Measurements from ENCODE around the gene PRDM15. TPM values are rescaled to one million over a fixed set of nuclear protein-coding genes. Genes with fewer than 3 reads are reported as not detected.

PRDM15 gene
- total RNA-seq, 1 donor from 2014 or later = 20.5 TPM

DNA sequence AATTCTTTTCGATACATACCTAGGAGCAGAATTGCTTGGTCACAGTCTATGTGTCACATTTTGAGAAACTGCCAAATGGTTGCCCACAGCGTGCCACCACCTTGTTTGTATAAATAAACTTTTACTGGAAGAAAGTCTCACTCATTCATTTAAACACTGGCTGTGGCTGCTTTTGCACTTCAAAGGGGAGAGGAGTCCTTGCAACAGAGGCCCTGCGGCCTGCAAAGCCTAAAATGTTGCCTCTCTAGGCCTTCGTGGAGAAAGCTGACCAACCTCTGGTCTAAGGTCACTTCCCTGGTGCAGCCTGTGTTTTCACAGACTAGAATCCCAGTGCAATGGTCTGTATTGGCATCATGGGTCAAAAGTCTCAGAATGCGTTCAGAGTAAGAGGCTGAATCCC lies 120.6 kb downstream of the PRDM15 start:
- no peaks in the 10 kb centered on the region for H3K9me3 ChIP-seq
- no peak overlapping the region for H3K4me3 ChIP-seq
- H3K4me1 ChIP-seq = peaks cover 5 to 9% of the 10 kb centered on the region in 2 donors
- peaks cover 0 to 2% of the 10 kb centered on the region in 2 donors for H3K36me3 ChIP-seq
- DNase-seq (ENCODE audit: low spot score in 2 of 2) = no peak
- TF ChIP-seq, protein P1, sequence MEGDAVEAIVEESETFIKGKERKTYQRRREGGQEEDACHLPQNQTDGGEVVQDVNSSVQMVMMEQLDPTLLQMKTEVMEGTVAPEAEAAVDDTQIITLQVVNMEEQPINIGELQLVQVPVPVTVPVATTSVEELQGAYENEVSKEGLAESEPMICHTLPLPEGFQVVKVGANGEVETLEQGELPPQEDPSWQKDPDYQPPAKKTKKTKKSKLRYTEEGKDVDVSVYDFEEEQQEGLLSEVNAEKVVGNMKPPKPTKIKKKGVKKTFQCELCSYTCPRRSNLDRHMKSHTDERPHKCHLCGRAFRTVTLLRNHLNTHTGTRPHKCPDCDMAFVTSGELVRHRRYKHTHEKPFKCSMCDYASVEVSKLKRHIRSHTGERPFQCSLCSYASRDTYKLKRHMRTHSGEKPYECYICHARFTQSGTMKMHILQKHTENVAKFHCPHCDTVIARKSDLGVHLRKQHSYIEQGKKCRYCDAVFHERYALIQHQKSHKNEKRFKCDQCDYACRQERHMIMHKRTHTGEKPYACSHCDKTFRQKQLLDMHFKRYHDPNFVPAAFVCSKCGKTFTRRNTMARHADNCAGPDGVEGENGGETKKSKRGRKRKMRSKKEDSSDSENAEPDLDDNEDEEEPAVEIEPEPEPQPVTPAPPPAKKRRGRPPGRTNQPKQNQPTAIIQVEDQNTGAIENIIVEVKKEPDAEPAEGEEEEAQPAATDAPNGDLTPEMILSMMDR (IDR thresholded peaks at IDR 0.05) = no peak
- H3K27ac ChIP-seq = no peak overlapping the region
- no peaks in the 10 kb centered on the region for H3K27me3 ChIP-seq
- intact Hi-C loops (cut with DNase I) = no loop called here

DNA sequence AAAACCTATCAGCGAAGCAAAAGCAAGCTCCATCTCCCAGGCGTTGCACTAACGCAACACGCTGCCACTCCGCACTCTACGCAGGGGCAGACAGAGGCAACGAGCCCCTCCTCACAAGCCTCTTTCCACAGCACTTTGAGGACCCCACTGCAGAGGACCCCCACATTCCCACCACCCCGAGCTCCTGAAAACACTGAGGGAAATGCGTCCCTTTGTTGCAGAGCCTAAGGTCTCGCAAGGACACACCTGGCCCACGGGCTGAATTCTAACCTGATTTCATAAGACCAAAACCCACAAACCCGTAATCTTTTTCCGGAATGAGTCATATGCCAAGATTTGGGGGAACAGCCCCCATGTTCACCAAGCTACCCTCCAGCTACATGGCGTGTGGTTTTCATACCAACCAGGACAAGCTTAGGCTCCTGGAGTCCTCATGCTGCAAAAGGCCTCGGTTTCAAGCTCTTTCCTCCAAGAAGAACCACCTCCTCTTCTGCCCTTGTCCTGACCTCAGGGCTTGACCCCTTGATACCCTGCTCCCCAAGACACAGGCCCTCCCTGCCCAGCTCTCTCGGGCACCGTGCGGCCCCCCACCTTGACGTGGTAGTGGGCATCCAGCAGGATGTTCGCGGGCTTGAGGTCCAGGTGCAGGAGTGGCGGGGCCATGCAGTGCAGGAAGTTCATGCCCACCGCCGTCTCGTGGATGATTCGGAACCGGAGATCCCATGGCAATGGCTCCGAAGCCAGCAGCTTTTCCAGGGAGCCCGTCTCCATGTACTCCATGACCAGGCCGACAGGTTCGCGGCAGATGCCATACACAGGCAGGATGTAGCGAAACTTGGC lies 123.0 kb downstream of the PRDM15 start:
- no peaks in the 10 kb centered on the region for H3K27me3 ChIP-seq
- H3K27ac ChIP-seq = no peak overlapping the region
- H3K4me3 ChIP-seq = no peak overlapping the region
- DNase-seq (ENCODE audit: low spot score in 2 of 2) = no peak
- TF ChIP-seq, protein P1 (IDR thresholded peaks at IDR 0.05) = no peak
- peaks cover 0 to 1% of the 10 kb centered on the region in 2 donors for H3K4me1 ChIP-seq
- intact Hi-C loops (cut with DNase I) = no loop called here
- H3K9me3 ChIP-seq = no peaks in the 10 kb centered on the region
- peaks cover 0 to 2% of the 10 kb centered on the region in 2 donors for H3K36me3 ChIP-seq

DNA sequence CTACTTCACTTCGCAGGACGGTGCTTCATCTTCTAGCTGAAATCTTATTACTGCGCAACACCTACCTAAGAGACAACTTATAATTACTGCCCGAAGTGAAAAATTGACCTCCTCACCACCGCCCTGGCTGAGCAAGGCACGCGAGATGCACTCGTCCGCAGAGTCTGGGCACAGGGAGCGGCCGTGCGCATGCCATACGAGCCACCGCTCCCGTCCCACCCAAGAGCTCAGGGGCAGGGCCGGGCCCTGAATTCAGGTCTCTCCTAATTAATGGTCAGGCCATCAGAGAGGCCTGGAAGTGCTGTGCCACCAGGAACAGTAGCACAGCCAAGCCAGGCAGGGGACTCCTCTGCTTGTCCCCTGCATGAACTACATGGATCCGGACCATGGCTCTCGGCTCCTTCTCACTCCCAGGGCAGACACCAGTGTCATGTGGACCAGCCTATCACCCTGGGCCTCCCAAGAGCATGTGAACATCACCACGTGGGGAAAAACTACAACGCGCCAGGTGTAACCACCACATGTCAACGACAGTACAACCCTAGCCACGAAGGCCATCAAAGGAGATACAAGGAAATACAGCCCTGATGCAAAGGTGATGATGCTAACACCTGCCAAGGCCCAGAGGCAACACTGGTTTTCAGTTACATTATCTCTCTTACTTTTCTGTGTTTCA lies 123.7 kb downstream of the PRDM15 start:
- Histone ChIP-seq H3K9me3 (no peaks in the 10 kb centered on the region), H3K27ac (no peak overlapping the region), H3K36me3 (peaks cover 0 to 2% of the 10 kb centered on the region in 2 donors), H3K4me1 (no peaks in the 10 kb centered on the region), H3K27me3 (no peaks in the 10 kb centered on the region), H3K4me3 (no peak overlapping the region)
- intact Hi-C loops (cut with DNase I) = no loop called here
- DNase-seq (ENCODE audit: low spot score in 2 of 2) = no peak
- TF ChIP-seq, protein P1 (IDR thresholded peaks at IDR 0.05) = no peak

DNA sequence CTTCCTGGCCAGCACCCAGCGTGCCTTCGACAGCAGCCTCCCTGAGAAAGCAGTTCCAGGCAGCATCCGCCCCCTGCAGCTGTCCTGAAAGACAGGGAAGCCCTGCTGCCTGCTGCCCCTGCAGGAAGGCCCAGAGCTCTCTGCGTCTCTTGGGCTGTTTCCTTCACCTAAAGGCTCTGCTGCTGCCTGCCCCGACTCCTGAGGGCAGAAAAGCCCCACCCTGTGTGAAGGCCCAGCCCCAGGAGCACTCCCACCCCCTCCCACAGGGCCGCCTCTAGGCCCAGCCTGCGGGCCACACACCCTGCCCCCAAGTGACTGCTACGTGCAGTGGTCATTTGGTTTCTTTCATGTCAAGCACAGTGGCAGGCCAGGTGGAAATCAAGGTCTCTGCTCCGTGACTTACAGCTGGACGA lies 124.7 kb downstream of the PRDM15 start:
- DNase-seq (ENCODE audit: low spot score in 2 of 2) = no peak
- intact Hi-C loops (cut with DNase I) = no loop called here

DNA sequence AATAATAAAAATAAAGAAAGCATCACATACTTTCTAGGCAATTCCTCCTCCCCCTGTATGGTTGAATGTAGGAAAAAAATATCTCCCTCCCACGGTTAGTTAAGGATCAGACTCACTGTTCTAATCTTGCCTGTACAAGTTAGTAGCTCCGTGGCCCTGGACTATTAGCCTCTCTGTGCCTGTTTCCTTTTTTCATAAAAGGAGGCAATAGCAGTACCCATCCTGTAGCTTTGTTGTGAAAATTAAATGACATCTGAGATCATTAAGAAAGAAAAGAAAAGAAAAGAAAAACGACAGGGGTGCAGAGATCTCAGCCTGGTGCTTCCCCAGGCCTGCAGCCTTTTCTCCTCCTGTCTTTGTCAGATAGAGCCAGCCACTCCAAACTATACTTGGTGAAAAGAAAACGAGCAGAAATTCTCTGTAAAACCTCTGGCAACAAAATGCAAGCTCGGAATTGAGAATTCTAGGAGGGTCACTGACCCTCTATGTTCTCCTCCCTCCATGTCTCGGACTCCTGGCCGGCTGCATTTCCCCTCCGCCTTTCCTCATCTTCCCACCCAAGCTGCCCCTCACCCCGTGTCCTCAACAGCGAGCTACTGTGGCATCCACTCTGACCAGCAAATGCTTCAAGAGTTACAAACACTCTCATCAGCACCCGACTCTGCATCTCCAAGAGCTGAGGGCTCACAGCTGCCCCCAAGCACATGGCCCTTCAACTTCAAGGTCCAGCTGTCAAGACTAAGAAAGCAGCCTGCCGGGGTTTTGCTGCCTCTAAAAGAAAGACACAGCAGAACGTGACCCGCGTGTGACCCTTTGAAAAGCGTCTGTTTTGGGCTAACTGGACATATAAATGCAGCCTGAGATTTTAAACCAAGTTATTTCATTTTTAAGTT lies 125.9 kb downstream of the PRDM15 start:
- H3K4me3 ChIP-seq = no peak overlapping the region
- no peaks in the 10 kb centered on the region for H3K9me3 ChIP-seq
- no peaks in the 10 kb centered on the region for H3K27me3 ChIP-seq
- H3K27ac ChIP-seq = no peak overlapping the region
- H3K4me1 ChIP-seq = no peaks in the 10 kb centered on the region
- intact Hi-C loops (cut with DNase I) = no loop called here
- peaks cover 0 to 2% of the 10 kb centered on the region in 2 donors for H3K36me3 ChIP-seq
- DNase-seq (ENCODE audit: low spot score in 2 of 2) = no peak
- TF ChIP-seq, protein P1 (IDR thresholded peaks at IDR 0.05) = no peak

More for the DNA sequence above, 124.7 kb downstream of the PRDM15 start:
- TF ChIP-seq, protein P1 (IDR thresholded peaks at IDR 0.05) = no peak
- Histone ChIP-seq H3K4me1 (no peaks in the 10 kb centered on the region), H3K36me3 (peaks cover 0 to 2% of the 10 kb centered on the region in 2 donors), H3K27me3 (no peaks in the 10 kb centered on the region), H3K9me3 (no peaks in the 10 kb centered on the region), H3K4me3 (no peak overlapping the region), H3K27ac (no peak overlapping the region)

Measured in ascending aorta (tissue), 2 donors.